ACC112 (cell line): ENCODE measurements around the gene TMEM272.

Experiments used
- H2AFZ ChIP-seq: fragments of 200-600 bp; sonication (generic); one replicate; pipeline ENCODE4 v1.6.0; 2017; ENCODE audit warnings: antibody characterized with exemption, low read length; ENCODE audit not compliant: unreplicated experiment
- H3K27ac ChIP-seq: fragments of 200-600 bp; sonication (generic); 2 replicates; pipeline ENCODE4 v1.5.1; 2014; ENCODE audit warnings: low read depth, mild to moderate bottlenecking, antibody characterized with exemption, low read length, moderate library complexity
- H3K27me3 ChIP-seq: fragments of 200-600 bp; sonication (generic); 2 replicates; pipeline ENCODE4 v1.6.1; 2014; ENCODE audit warnings: mild to moderate bottlenecking, antibody characterized with exemption, low read length, moderate library complexity, mixed read lengths; ENCODE audit not compliant: insufficient read depth
- H3K36me3 ChIP-seq: fragments of 200-600 bp; sonication (generic); 2 replicates; pipeline ENCODE4 v1.6.1; 2016; ENCODE audit warnings: mild to moderate bottlenecking, antibody characterized with exemption, low read length, moderate library complexity, mixed read lengths; ENCODE audit not compliant: insufficient read depth
- H3K4me1 ChIP-seq: fragments of 200-600 bp; sonication (generic); one replicate; pipeline ENCODE4 v1.6.1; 2016; ENCODE audit warnings: low read length, mixed read lengths; ENCODE audit not compliant: insufficient read depth, unreplicated experiment, control insufficient read depth
- H3K4me3 ChIP-seq: fragments of 200-600 bp; sonication (generic); 2 replicates; pipeline ENCODE4 v1.5.1; 2014; ENCODE audit warnings: mild to moderate bottlenecking, low read depth, low read length
- H3K79me2 ChIP-seq: fragments of 200-600 bp; sonication (generic); one replicate; pipeline ENCODE4 v1.6.0; 2016; ENCODE audit warnings: low read length; ENCODE audit not compliant: control insufficient read depth, unreplicated experiment, insufficient read depth

The TMEM272 gene

GRCh38 chr13:51844862-51845573 is at the start of gene TMEM272:
Gene TMEM272 (minus strand): TSS chr13:51845177. CDS start chr13:51838530, 6,647 bp downstream.
- H3K4me1 ChIP-seq = peaks cover 12% of the 10 kb centered on the region
- no peaks in the 10 kb centered on the region for H3K79me2 ChIP-seq
- H3K4me3 ChIP-seq = no peak within 1 kb of the TSS
- peaks cover 25% of the 10 kb centered on the region for H3K27me3 ChIP-seq
- no peak within 1 kb of the TSS for H2AFZ ChIP-seq
- no peaks in the 10 kb centered on the region for H3K36me3 ChIP-seq
- H3K27ac ChIP-seq = no peak within 1 kb of the TSS

- Histone ChIP-seq H3K27ac (no peak overlapping the region), H3K79me2 (no peaks in the 10 kb centered on the region), H3K4me1 (no peaks in the 10 kb centered on the region), H3K27me3 (peaks cover 45% of the 10 kb centered on the region), H2AFZ (no peak overlapping the region), H3K4me3 (no peak overlapping the region), H3K36me3 (no peaks in the 10 kb centered on the region)
These were observed 49.3 kb upstream of the TMEM272 start for GRCh38 chr13:51894239-51894638.

- Histone ChIP-seq H3K79me2 (no peaks in the 10 kb centered on the region), H3K4me3 (no peak overlapping the region), H3K36me3 (no peaks in the 10 kb centered on the region), H3K27ac (no peak overlapping the region), H3K4me1 (no peaks in the 10 kb centered on the region), H3K27me3 (peaks cover 35% of the 10 kb centered on the region), H2AFZ (no peak overlapping the region)
These were observed 47.7 kb upstream of the TMEM272 start for GRCh38 chr13:51892657-51893056.

GRCh38 chr13:51887468-51887867 is 42.5 kb upstream of the TMEM272 start:
- Histone ChIP-seq H3K4me3 (no peak overlapping the region), H3K79me2 (no peaks in the 10 kb centered on the region), H3K4me1 (no peaks in the 10 kb centered on the region), H3K27me3 (peaks cover 48% of the 10 kb centered on the region), H3K27ac (no peak overlapping the region), H2AFZ (no peak overlapping the region), H3K36me3 (no peaks in the 10 kb centered on the region)

- no peaks in the 10 kb centered on the region for H3K36me3 ChIP-seq
These were observed 40.7 kb upstream of the TMEM272 start for GRCh38 chr13:51885651-51886050.

GRCh38 chr13:51883226-51883600 is 38.2 kb upstream of the TMEM272 start:
- Histone ChIP-seq H3K36me3 (no peaks in the 10 kb centered on the region), H3K79me2 (no peaks in the 10 kb centered on the region), H3K4me1 (no peaks in the 10 kb centered on the region), H3K27me3 (peaks cover 28% of the 10 kb centered on the region), H2AFZ (no peak overlapping the region), H3K4me3 (no peak overlapping the region), H3K27ac (no peak overlapping the region)

More at GRCh38 chr13:51885651-51886050, 40.7 kb upstream of the TMEM272 start:
- Histone ChIP-seq H3K4me3 (no peak overlapping the region), H2AFZ (no peak overlapping the region), H3K27me3 (peaks cover 31% of the 10 kb centered on the region), H3K27ac (no peak overlapping the region), H3K79me2 (no peaks in the 10 kb centered on the region), H3K4me1 (no peaks in the 10 kb centered on the region)

GRCh38 chr13:51882570-51883225 is 37.7 kb upstream of the TMEM272 start:
- no peaks in the 10 kb centered on the region for H3K79me2 ChIP-seq
- no peak overlapping the region for H2AFZ ChIP-seq
- no peaks in the 10 kb centered on the region for H3K4me1 ChIP-seq
- H3K27me3 ChIP-seq = peaks cover 28% of the 10 kb centered on the region
- no peak overlapping the region for H3K27ac ChIP-seq
- H3K4me3 ChIP-seq = no peak overlapping the region
- H3K36me3 ChIP-seq = no peaks in the 10 kb centered on the region

- H3K36me3 ChIP-seq = no peaks in the 10 kb centered on the region
- H3K27me3 ChIP-seq = peaks cover 38% of the 10 kb centered on the region
- no peak overlapping the region for H2AFZ ChIP-seq
- H3K27ac ChIP-seq = no peak overlapping the region
- no peaks in the 10 kb centered on the region for H3K4me1 ChIP-seq
- no peaks in the 10 kb centered on the region for H3K79me2 ChIP-seq
- H3K4me3 ChIP-seq = no peak overlapping the region
These were observed 36.3 kb upstream of the TMEM272 start for GRCh38 chr13:51881296-51881695.

GRCh38 chr13:51879133-51879532 is 34.2 kb upstream of the TMEM272 start:
- H3K27ac ChIP-seq = no peak overlapping the region
- peaks cover 38% of the 10 kb centered on the region for H3K27me3 ChIP-seq
- H3K79me2 ChIP-seq = no peaks in the 10 kb centered on the region
- no peak overlapping the region for H3K4me3 ChIP-seq
- no peaks in the 10 kb centered on the region for H3K4me1 ChIP-seq
- no peak overlapping the region for H2AFZ ChIP-seq
- no peaks in the 10 kb centered on the region for H3K36me3 ChIP-seq

- H2AFZ ChIP-seq = no peak overlapping the region
- H3K4me3 ChIP-seq = no peak overlapping the region
- no peak overlapping the region for H3K27ac ChIP-seq
- no peaks in the 10 kb centered on the region for H3K4me1 ChIP-seq
- peaks cover 60% of the 10 kb centered on the region for H3K27me3 ChIP-seq
- H3K79me2 ChIP-seq = no peaks in the 10 kb centered on the region
- no peaks in the 10 kb centered on the region for H3K36me3 ChIP-seq
These were observed 29.7 kb upstream of the TMEM272 start for GRCh38 chr13:51874651-51875050.

- no peak overlapping the region for H3K27ac ChIP-seq
- no peak overlapping the region for H3K4me3 ChIP-seq
- H3K4me1 ChIP-seq = no peaks in the 10 kb centered on the region
- H3K36me3 ChIP-seq = no peaks in the 10 kb centered on the region
- peaks cover 64% of the 10 kb centered on the region for H3K27me3 ChIP-seq
- H3K79me2 ChIP-seq = no peaks in the 10 kb centered on the region
- no peak overlapping the region for H2AFZ ChIP-seq
These were observed 28.9 kb upstream of the TMEM272 start for GRCh38 chr13:51873837-51874236.
